ENCODE data around the gene CYFIP1. TPM values are rescaled to one million over a fixed set of nuclear protein-coding genes. Genes with fewer than 3 reads are reported as not detected.

CYFIP1 gene
- total and polyA plus RNA-seq, 2 of the 13 experiments (the other 11 are each of a cell fraction or from before 2014, with no cell fraction given) = 38.1 to 58.3 TPM

DNA sequence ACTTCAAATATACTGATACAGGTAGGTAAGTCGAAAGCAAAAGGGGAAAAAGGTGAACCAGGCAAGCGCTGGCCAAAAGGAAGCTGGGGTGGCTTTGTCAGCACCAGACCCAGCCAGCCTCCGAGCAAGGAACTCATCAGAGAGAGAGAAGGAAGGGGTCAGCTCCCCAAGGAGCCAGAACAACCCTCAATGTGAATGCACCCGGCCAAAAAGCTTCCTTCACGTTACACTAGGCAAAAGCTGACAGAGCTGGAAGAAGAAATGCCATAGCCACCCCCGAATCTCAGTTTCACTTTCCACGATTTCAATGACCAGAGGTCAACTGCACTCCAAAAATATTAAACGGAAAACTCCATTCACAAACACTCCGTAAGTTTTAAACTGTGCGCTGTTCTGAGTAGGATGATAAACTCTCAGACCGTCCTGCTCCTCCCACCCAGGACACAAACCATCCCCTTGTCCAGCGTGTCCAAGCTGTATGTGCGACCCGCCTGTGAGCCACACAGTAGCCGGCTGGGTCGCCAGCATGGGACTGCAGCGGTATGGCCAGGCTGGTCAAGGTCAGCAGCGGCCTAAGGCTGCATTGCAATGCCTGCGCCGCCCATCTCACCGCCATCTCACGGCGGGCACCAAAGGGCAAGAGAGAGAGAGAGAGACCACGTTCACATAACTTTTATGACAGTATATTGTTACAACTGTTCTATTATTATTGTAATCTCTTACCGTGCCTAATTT lies 29.7 kb downstream of the CYFIP1 start (continued):
- TF ChIP-seq, protein P1, sequence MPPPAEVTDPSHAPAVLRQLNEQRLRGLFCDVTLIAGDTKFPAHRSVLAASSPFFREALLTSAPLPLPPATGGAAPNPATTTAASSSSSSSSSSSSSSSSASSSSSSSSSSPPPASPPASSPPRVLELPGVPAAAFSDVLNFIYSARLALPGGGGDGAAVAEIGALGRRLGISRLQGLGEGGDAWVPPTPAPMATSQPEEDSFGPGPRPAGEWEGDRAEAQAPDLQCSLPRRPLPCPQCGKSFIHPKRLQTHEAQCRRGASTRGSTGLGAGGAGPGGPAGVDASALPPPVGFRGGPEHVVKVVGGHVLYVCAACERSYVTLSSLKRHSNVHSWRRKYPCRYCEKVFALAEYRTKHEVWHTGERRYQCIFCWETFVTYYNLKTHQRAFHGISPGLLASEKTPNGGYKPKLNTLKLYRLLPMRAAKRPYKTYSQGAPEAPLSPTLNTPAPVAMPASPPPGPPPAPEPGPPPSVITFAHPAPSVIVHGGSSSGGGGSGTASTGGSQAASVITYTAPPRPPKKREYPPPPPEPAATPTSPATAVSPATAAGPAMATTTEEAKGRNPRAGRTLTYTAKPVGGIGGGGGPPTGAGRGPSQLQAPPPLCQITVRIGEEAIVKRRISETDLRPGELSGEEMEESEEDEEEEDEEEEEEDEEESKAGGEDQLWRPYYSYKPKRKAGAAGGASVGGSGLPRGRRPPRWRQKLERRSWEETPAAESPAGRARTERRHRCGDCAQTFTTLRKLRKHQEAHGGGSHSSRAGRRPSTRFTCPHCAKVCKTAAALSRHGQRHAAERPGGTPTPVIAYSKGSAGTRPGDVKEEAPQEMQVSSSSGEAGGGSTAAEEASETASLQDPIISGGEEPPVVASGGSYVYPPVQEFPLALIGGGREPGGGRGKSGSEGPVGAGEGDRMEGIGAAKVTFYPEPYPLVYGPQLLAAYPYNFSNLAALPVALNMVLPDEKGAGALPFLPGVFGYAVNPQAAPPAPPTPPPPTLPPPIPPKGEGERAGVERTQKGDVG (CRISPR knock-in tag; IDR thresholded peaks at IDR 0.05; ENCODE audit: borderline replicate concordance) = peak; percentile 75; the same call in 1 of the 2 replicates
- TF ChIP-seq HNRNPL (IDR thresholded peaks at IDR 0.05; ENCODE audit: low read depth, low read length) (0 out of 2 replicates have a peak, but pooled peaks have one; percentile 36), FOXP1 (IDR thresholded peaks at IDR 0.05) (no peak), FOXP1 (CRISPR knock-in tag; IDR thresholded peaks at IDR 0.05) (no peak), HNF4A (CRISPR knock-in tag; IDR thresholded peaks at IDR 0.05) (peak; percentile 13; the same call in 1 of the 2 replicates), GLI4 (CRISPR knock-in tag; IDR thresholded peaks at IDR 0.05; ENCODE audit: borderline replicate concordance) (no peak), RBAK (CRISPR knock-in tag; IDR thresholded peaks at IDR 0.05) (no peak), TGIF2 (CRISPR knock-in tag; IDR thresholded peaks at IDR 0.05) (no peak), MTF2 (CRISPR knock-in tag; IDR thresholded peaks at IDR 0.05; ENCODE audit: borderline replicate concordance) (no peak), HOXA3 (CRISPR knock-in tag; IDR thresholded peaks at IDR 0.05) (peak; percentile 67; the same call in 1 of the 2 replicates), MEIS2 (CRISPR knock-in tag; IDR thresholded peaks at IDR 0.05) (no peak), ZBTB38 (CRISPR knock-in tag; IDR thresholded peaks at IDR 0.05) (peak; percentile 91), WIZ (CRISPR knock-in tag; IDR thresholded peaks at IDR 0.05) (no peak), TBP (CRISPR knock-in tag; IDR thresholded peaks at IDR 0.05) (no peak)
- TF ChIP-seq, protein P2, sequence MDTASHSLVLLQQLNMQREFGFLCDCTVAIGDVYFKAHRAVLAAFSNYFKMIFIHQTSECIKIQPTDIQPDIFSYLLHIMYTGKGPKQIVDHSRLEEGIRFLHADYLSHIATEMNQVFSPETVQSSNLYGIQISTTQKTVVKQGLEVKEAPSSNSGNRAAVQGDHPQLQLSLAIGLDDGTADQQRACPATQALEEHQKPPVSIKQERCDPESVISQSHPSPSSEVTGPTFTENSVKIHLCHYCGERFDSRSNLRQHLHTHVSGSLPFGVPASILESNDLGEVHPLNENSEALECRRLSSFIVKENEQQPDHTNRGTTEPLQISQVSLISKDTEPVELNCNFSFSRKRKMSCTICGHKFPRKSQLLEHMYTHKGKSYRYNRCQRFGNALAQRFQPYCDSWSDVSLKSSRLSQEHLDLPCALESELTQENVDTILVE (CRISPR knock-in tag; IDR thresholded peaks at IDR 0.05) = no peak
- TF ChIP-seq, protein P3, sequence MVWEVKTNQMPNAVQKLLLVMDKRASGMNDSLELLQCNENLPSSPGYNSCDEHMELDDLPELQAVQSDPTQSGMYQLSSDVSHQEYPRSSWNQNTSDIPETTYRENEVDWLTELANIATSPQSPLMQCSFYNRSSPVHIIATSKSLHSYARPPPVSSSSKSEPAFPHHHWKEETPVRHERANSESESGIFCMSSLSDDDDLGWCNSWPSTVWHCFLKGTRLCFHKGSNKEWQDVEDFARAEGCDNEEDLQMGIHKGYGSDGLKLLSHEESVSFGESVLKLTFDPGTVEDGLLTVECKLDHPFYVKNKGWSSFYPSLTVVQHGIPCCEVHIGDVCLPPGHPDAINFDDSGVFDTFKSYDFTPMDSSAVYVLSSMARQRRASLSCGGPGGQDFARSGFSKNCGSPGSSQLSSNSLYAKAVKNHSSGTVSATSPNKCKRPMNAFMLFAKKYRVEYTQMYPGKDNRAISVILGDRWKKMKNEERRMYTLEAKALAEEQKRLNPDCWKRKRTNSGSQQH (CRISPR knock-in tag; IDR thresholded peaks at IDR 0.05; ENCODE audit: low read depth) = no peak
- TF ChIP-seq, protein P4, sequence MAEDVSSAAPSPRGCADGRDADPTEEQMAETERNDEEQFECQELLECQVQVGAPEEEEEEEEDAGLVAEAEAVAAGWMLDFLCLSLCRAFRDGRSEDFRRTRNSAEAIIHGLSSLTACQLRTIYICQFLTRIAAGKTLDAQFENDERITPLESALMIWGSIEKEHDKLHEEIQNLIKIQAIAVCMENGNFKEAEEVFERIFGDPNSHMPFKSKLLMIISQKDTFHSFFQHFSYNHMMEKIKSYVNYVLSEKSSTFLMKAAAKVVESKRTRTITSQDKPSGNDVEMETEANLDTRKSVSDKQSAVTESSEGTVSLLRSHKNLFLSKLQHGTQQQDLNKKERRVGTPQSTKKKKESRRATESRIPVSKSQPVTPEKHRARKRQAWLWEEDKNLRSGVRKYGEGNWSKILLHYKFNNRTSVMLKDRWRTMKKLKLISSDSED (CRISPR knock-in tag; IDR thresholded peaks at IDR 0.05) = no peak
- TF ChIP-seq, protein P5, sequence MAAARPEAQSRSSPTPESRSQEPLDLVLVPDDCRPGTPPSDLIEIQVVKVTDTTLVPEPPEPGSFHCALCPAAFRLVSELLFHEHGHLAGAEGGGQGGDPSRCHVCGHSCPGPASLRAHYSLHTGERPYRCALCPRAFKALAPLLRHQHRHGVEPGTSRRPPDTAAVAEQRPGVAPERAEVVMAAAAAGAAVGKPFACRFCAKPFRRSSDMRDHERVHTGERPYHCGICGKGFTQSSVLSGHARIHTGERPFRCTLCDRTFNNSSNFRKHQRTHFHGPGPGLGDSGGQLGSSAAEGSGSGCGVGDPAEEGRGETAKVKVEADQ (CRISPR knock-in tag; IDR thresholded peaks at IDR 0.05; ENCODE audit: borderline replicate concordance) = no peak
- TF ChIP-seq, protein P6, sequence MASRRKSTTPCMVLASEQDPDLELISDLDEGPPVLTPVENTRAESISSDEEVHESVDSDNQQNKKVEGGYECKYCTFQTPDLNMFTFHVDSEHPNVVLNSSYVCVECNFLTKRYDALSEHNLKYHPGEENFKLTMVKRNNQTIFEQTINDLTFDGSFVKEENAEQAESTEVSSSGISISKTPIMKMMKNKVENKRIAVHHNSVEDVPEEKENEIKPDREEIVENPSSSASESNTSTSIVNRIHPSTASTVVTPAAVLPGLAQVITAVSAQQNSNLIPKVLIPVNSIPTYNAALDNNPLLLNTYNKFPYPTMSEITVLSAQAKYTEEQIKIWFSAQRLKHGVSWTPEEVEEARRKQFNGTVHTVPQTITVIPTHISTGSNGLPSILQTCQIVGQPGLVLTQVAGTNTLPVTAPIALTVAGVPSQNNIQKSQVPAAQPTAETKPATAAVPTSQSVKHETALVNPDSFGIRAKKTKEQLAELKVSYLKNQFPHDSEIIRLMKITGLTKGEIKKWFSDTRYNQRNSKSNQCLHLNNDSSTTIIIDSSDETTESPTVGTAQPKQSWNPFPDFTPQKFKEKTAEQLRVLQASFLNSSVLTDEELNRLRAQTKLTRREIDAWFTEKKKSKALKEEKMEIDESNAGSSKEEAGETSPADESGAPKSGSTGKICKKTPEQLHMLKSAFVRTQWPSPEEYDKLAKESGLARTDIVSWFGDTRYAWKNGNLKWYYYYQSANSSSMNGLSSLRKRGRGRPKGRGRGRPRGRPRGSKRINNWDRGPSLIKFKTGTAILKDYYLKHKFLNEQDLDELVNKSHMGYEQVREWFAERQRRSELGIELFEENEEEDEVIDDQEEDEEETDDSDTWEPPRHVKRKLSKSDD (CRISPR knock-in tag; IDR thresholded peaks at IDR 0.05; ENCODE audit: low read depth) = 0 out of 2 replicates have a peak, but pooled peaks have one; percentile 58
